WTC11 (cell line): Measurements from ENCODE around the gene PTPRN. TPM values are rescaled to one million over a fixed set of nuclear protein-coding genes. Genes with fewer than 3 reads are reported as not detected.

Experiments
- ATAC-seq: fragments of 200-7000 bp; cut with Tn5 transposase; 2 replicates; pipeline ENCODE4 v1.10.0; 2021; ENCODE audit warnings: mild to moderate bottlenecking, moderate library complexity
- CTCF ChIA-PET: fragments of 300-600 bp; sonication (Branson Sonifier 250); formaldehyde crosslinking; loops from one replicate; lab custom pipeline; 2021; ENCODE audit warnings: antibody characterized with exemption; lab: Charles Lee
- POLR2A ChIA-PET: fragments of 350-600 bp; sonication (Branson Sonifier 250); formaldehyde crosslinking; loops from one replicate; lab custom pipeline; 2021; ENCODE audit warnings: antibody characterized with exemption; lab: Charles Lee
- DNase-seq: peaks from one replicate; pipeline ENCODE4 v3.0.0; 2021; ENCODE audit warnings: low spot score
- H3K27ac Mint-ChIP-seq: 2 replicates; pipeline ENCODE4 v1.8.0; 2021; ENCODE audit warnings: mixed read lengths
- H3K27me3 Mint-ChIP-seq: 2 replicates; pipeline ENCODE4 v1.8.0; 2021; ENCODE audit warnings: low read depth, mild to moderate bottlenecking, moderate library complexity, mixed read lengths
- H3K36me3 Mint-ChIP-seq: 2 replicates; pipeline ENCODE4 v1.8.0; 2021; ENCODE audit warnings: mixed read lengths
- H3K4me1 Mint-ChIP-seq: 2 replicates; pipeline ENCODE4 v1.8.0; 2022; ENCODE audit warnings: mixed read lengths
- H3K4me3 Mint-ChIP-seq: 2 replicates; pipeline ENCODE4 v1.8.0; 2021; ENCODE audit warnings: mild to moderate bottlenecking, moderate library complexity, mixed read lengths
- H3K9me3 Mint-ChIP-seq: 2 replicates; pipeline ENCODE4 v1.8.0; 2021; ENCODE audit warnings: mixed read lengths
- CREB1 ChIP-seq: sonication (generic); formaldehyde crosslinking; IDR thresholded peaks from 2 replicates; pipeline ENCODE4 v1.8.0; 2023; ENCODE audit warnings: mild to moderate bottlenecking, missing genetic modification reagents
- ELF4 ChIP-seq: sonication (generic); formaldehyde crosslinking; IDR thresholded peaks from 2 replicates; pipeline ENCODE4 v1.8.1; 2022; ENCODE audit warnings: low read depth, mild to moderate bottlenecking, moderate library complexity, missing genetic modification reagents
- ESRRA ChIP-seq: sonication (generic); formaldehyde crosslinking; IDR thresholded peaks from 2 replicates; pipeline ENCODE4 v1.8.1; 2022; ENCODE audit warnings: mild to moderate bottlenecking, missing genetic modification reagents, borderline replicate concordance
- FOXK1 ChIP-seq: sonication (generic); formaldehyde crosslinking; IDR thresholded peaks from 2 replicates; pipeline ENCODE4 v1.8.0; 2022; ENCODE audit warnings: mild to moderate bottlenecking, moderate library complexity, missing genetic modification reagents
- FOXP1 ChIP-seq: sonication (generic); formaldehyde crosslinking; IDR thresholded peaks from 2 replicates; pipeline ENCODE4 v1.8.0; 2022; ENCODE audit warnings: missing genetic modification reagents, mild to moderate bottlenecking, moderate library complexity, borderline replicate concordance
- GABPB1 ChIP-seq: sonication (generic); formaldehyde crosslinking; IDR thresholded peaks from 2 replicates; pipeline ENCODE4 v1.8.1; 2023; ENCODE audit warnings: mild to moderate bottlenecking, missing genetic modification reagents
- HMGA2 ChIP-seq: fragments of 250-450 bp; sonication (Bioruptor Pico); IDR thresholded peaks from 2 replicates; pipeline ENCODE4 v1.4.0; 2021; ENCODE audit warnings: mild to moderate bottlenecking, moderate library complexity
- IRF2 ChIP-seq: sonication (generic); formaldehyde crosslinking; IDR thresholded peaks from 2 replicates; pipeline ENCODE4 v1.8.0; 2022; ENCODE audit warnings: low read depth, missing genetic modification reagents, borderline replicate concordance
- JAZF1 ChIP-seq: fragments of 250-450 bp; sonication (Bioruptor Pico); IDR thresholded peaks from 2 replicates; pipeline ENCODE4 v1.9.0; 2021; ENCODE audit warnings: moderate library complexity, mild to moderate bottlenecking, inconsistent platforms
- NFATC4 ChIP-seq: fragments of 250-450 bp; sonication (Bioruptor Pico); IDR thresholded peaks from 2 replicates; pipeline ENCODE4 v1.9.0; 2021; ENCODE audit warnings: mild to moderate bottlenecking
- NFE2L1 ChIP-seq: sonication (generic); formaldehyde crosslinking; IDR thresholded peaks from 2 replicates; pipeline ENCODE4 v1.8.1; 2023; ENCODE audit warnings: missing genetic modification reagents
- NR1H2 ChIP-seq: sonication (generic); formaldehyde crosslinking; IDR thresholded peaks from 2 replicates; pipeline ENCODE4 v1.9.0; 2021; ENCODE audit warnings: mild to moderate bottlenecking, moderate library complexity, missing genetic modification reagents
- NR3C1 ChIP-seq: sonication (generic); formaldehyde crosslinking; conservative IDR thresholded peaks from 2 replicates; pipeline ENCODE4 v1.8.1; 2023; ENCODE audit warnings: low read depth, mild to moderate bottlenecking, missing genetic modification reagents
- OVOL2 ChIP-seq: fragments of 250-450 bp; sonication (Bioruptor Pico); IDR thresholded peaks from 2 replicates; pipeline ENCODE4 v1.9.0; 2021; ENCODE audit warnings: mild to moderate bottlenecking, borderline replicate concordance
- RORB ChIP-seq: fragments of 250-450 bp; sonication (Bioruptor Pico); IDR thresholded peaks from 2 replicates; pipeline ENCODE4 v1.9.0; 2021; ENCODE audit warnings: mild to moderate bottlenecking
- SMAD4 ChIP-seq: sonication (generic); formaldehyde crosslinking; IDR thresholded peaks from 2 replicates; pipeline ENCODE4 v1.8.0; 2022; ENCODE audit warnings: mild to moderate bottlenecking, missing genetic modification reagents
- TCF7 ChIP-seq: sonication (generic); formaldehyde crosslinking; IDR thresholded peaks from 2 replicates; pipeline ENCODE4 v1.8.0; 2022; ENCODE audit warnings: mild to moderate bottlenecking, low read depth, missing genetic modification reagents, moderate library complexity
- TEAD4 ChIP-seq: sonication (generic); formaldehyde crosslinking; IDR thresholded peaks from 2 replicates; pipeline ENCODE4 v1.8.0; 2022; ENCODE audit warnings: mild to moderate bottlenecking, missing genetic modification reagents
- ZBTB21 ChIP-seq: sonication (generic); formaldehyde crosslinking; IDR thresholded peaks from 2 replicates; pipeline ENCODE4 v1.8.1; 2023; ENCODE audit warnings: mild to moderate bottlenecking, missing genetic modification reagents, borderline replicate concordance
- ZNF219 ChIP-seq: sonication (generic); formaldehyde crosslinking; IDR thresholded peaks from 2 replicates; pipeline ENCODE4 v1.8.0; 2023; ENCODE audit warnings: missing genetic modification reagents, mild to moderate bottlenecking, borderline replicate concordance
- ZNF263 ChIP-seq: sonication (generic); formaldehyde crosslinking; IDR thresholded peaks from 2 replicates; pipeline ENCODE4 v1.8.1; 2022; ENCODE audit warnings: low read depth, mild to moderate bottlenecking, moderate library complexity, missing genetic modification reagents
- ZNF317 ChIP-seq: sonication (generic); formaldehyde crosslinking; IDR thresholded peaks from 2 replicates; pipeline ENCODE4 v1.8.1; 2023; ENCODE audit warnings: low read depth, mild to moderate bottlenecking, moderate library complexity, missing genetic modification reagents, borderline replicate concordance
- total RNA-seq: library from RNA; stranded (reverse); gene quantifications from 3 replicates; pipeline ENCODE4 v1.2.3, GENCODE V29; 2021
- TF ChIP-seq, protein P1 (sequence below): sonication (generic); formaldehyde crosslinking; IDR thresholded peaks from 2 replicates; pipeline ENCODE4 v1.8.1; 2023; ENCODE audit warnings: mild to moderate bottlenecking, missing genetic modification reagents, moderate library complexity
- TF ChIP-seq, protein P2 (sequence below): sonication (generic); formaldehyde crosslinking; IDR thresholded peaks from 2 replicates; pipeline ENCODE4 v1.8.0; 2022; ENCODE audit warnings: missing genetic modification reagents
- TF ChIP-seq, protein P3 (sequence below): sonication (generic); formaldehyde crosslinking; IDR thresholded peaks from 2 replicates; pipeline ENCODE4 v1.8.0; 2022; ENCODE audit warnings: mild to moderate bottlenecking, missing genetic modification reagents
- TF ChIP-seq, protein P4 (sequence below): sonication (generic); formaldehyde crosslinking; conservative IDR thresholded peaks from 2 replicates; pipeline ENCODE4 v1.8.1; 2022; ENCODE audit warnings: mild to moderate bottlenecking, missing genetic modification reagents
- TF ChIP-seq, protein P5 (sequence below): sonication (generic); formaldehyde crosslinking; IDR thresholded peaks from 2 replicates; pipeline ENCODE4 v1.8.0; 2022; ENCODE audit warnings: mild to moderate bottlenecking, missing genetic modification reagents
- TF ChIP-seq, protein P6 (sequence below): sonication (generic); formaldehyde crosslinking; conservative IDR thresholded peaks from 2 replicates; pipeline ENCODE4 v1.8.1; 2023; ENCODE audit warnings: mild to moderate bottlenecking, low read depth, missing genetic modification reagents, moderate library complexity

Gene PTPRN
- total RNA-seq, 1 experiment from 2014 or later = 3.8 TPM

DNA sequence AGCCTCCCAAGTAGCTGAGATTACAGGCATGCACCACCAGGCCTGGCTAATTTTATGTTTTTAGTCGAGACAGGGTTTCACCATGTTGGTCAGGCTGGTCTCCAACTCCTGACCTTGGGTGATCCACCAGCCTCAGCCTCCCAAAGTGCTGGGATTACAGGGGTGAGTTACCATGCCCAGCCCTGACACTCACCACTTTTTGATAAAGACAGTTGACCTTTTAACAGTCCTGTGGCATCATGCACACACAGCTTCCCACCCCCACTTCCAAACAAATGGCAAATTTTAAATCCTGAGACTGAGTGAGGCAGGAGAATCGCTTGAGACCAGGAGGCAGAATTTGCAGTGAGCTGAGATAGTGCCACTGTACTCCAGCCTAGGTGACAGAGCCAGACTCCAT lies 36.2 kb downstream of the PTPRN start (continued):
- no peak for TF ChIP-seq NFE2L1 (CRISPR knock-in tag)
- TF ChIP-seq HMGA2 = no peak
- TF ChIP-seq RORB (CRISPR knock-in tag) = no peak
- TF ChIP-seq CREB1 (CRISPR knock-in tag) = no peak
- no peak for TF ChIP-seq NR1H2
- TF ChIP-seq TEAD4 = no peak

DNA sequence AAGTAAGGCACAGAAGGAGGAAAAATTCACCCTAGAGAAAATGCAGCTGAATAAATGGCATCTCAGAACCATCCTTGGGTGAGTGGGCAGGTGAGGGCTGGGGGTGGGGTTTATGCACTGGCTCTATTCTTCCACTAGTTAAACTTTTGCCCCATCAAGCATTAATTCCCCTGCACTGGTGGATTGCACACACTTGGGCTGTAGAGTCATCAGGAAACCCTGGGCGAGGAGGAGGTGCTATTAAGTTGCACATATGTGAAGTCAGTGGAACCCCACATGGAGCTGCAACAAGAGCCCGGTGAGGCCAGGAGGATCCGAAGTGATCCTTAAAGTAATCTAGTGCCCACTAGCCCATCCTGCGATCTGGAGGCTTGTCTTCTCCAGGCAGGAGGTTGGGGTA lies 36.8 kb downstream of the PTPRN start:
- TF ChIP-seq HMGA2 (no peak), ZNF219 (CRISPR knock-in tag) (no peak), NR1H2 (no peak), IRF2 (CRISPR knock-in tag) (no peak), FOXP1 (no peak), ZNF263 (CRISPR knock-in tag) (no peak), ELF4 (CRISPR knock-in tag) (no peak), FOXK1 (no peak), NFATC4 (CRISPR knock-in tag) (no peak), JAZF1 (CRISPR knock-in tag) (no peak)
- TF ChIP-seq, protein P1, sequence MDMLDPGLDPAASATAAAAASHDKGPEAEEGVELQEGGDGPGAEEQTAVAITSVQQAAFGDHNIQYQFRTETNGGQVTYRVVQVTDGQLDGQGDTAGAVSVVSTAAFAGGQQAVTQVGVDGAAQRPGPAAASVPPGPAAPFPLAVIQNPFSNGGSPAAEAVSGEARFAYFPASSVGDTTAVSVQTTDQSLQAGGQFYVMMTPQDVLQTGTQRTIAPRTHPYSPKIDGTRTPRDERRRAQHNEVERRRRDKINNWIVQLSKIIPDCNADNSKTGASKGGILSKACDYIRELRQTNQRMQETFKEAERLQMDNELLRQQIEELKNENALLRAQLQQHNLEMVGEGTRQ = no peak
- TF ChIP-seq, protein P2, sequence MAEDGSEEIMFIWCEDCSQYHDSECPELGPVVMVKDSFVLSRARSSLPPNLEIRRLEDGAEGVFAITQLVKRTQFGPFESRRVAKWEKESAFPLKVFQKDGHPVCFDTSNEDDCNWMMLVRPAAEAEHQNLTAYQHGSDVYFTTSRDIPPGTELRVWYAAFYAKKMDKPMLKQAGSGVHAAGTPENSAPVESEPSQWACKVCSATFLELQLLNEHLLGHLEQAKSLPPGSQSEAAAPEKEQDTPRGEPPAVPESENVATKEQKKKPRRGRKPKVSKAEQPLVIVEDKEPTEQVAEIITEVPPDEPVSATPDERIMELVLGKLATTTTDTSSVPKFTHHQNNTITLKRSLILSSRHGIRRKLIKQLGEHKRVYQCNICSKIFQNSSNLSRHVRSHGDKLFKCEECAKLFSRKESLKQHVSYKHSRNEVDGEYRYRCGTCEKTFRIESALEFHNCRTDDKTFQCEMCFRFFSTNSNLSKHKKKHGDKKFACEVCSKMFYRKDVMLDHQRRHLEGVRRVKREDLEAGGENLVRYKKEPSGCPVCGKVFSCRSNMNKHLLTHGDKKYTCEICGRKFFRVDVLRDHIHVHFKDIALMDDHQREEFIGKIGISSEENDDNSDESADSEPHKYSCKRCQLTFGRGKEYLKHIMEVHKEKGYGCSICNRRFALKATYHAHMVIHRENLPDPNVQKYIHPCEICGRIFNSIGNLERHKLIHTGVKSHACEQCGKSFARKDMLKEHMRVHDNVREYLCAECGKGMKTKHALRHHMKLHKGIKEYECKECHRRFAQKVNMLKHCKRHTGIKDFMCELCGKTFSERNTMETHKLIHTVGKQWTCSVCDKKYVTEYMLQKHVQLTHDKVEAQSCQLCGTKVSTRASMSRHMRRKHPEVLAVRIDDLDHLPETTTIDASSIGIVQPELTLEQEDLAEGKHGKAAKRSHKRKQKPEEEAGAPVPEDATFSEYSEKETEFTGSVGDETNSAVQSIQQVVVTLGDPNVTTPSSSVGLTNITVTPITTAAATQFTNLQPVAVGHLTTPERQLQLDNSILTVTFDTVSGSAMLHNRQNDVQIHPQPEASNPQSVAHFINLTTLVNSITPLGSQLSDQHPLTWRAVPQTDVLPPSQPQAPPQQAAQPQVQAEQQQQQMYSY (CRISPR knock-in tag) = no peak
- TF ChIP-seq, protein P3, sequence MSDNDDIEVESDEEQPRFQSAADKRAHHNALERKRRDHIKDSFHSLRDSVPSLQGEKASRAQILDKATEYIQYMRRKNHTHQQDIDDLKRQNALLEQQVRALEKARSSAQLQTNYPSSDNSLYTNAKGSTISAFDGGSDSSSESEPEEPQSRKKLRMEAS = no peak
- TF ChIP-seq, protein P4, sequence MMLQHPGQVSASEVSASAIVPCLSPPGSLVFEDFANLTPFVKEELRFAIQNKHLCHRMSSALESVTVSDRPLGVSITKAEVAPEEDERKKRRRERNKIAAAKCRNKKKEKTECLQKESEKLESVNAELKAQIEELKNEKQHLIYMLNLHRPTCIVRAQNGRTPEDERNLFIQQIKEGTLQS = no peak
- TF ChIP-seq, protein P5, sequence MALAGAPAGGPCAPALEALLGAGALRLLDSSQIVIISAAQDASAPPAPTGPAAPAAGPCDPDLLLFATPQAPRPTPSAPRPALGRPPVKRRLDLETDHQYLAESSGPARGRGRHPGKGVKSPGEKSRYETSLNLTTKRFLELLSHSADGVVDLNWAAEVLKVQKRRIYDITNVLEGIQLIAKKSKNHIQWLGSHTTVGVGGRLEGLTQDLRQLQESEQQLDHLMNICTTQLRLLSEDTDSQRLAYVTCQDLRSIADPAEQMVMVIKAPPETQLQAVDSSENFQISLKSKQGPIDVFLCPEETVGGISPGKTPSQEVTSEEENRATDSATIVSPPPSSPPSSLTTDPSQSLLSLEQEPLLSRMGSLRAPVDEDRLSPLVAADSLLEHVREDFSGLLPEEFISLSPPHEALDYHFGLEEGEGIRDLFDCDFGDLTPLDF = no peak
- no peaks in the 10 kb centered on the region for H3K36me3 Mint-ChIP-seq
- H3K4me1 Mint-ChIP-seq = peaks cover 13% of the 10 kb centered on the region
- no peak overlapping the region for H3K4me3 Mint-ChIP-seq
- H3K27ac Mint-ChIP-seq = no peak overlapping the region
- no peaks in the 10 kb centered on the region for H3K9me3 Mint-ChIP-seq
- ATAC-seq (no peak), DNase-seq (no peak)
- peaks cover 39% of the 10 kb centered on the region for H3K27me3 Mint-ChIP-seq
- ChIA-PET CTCF (no interaction called here), POLR2A (no interaction called here)

DNA sequence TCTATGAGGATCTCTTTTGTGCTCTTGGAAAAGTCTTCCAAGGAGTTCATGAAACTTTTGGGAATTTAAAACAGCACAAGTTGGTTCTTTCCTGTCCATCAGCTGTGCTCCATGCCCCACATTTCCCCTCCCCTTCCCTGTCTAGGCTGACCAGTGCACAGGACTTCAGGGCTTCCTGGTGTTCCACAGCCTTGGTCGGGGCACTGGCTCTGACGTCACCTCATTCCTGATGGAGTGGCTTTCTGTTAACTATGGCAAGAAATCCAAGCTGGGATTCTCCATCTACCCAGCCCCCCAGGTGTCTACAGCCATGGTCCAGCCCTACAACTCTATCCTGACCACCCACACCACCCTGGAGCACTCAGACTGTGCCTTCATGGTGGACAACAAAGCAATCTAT lies 38.2 kb downstream of the PTPRN start:
- no peaks in the 10 kb centered on the region for H3K9me3 Mint-ChIP-seq
- DNase-seq (no peak), ATAC-seq (no peak)
- H3K36me3 Mint-ChIP-seq = no peaks in the 10 kb centered on the region
- H3K4me3 Mint-ChIP-seq = no peak overlapping the region
- peaks cover 8% of the 10 kb centered on the region for H3K4me1 Mint-ChIP-seq
- H3K27me3 Mint-ChIP-seq = peaks cover 38% of the 10 kb centered on the region
- H3K27ac Mint-ChIP-seq = no peak overlapping the region
- POLR2A ChIA-PET = no interaction called here
- CTCF ChIA-PET = interaction anchor here (1.2 to 1.6 kb wide), 2 partner anchors 8 to 241 kb away, joined by 3 to 5 read pairs; partner anchors contain the start of gene DNAJB2
- TF ChIP-seq NR3C1 (CRISPR knock-in tag) (no peak), ZNF219 (CRISPR knock-in tag) (no peak), ESRRA (CRISPR knock-in tag) (no peak), ZBTB21 (CRISPR knock-in tag) (no peak), TCF7 (CRISPR knock-in tag) (no peak), ZNF317 (CRISPR knock-in tag) (no peak), SMAD4 (no peak), OVOL2 (no peak), JAZF1 (CRISPR knock-in tag) (no peak), GABPB1 (CRISPR knock-in tag) (no peak)
- TF ChIP-seq, protein P6, sequence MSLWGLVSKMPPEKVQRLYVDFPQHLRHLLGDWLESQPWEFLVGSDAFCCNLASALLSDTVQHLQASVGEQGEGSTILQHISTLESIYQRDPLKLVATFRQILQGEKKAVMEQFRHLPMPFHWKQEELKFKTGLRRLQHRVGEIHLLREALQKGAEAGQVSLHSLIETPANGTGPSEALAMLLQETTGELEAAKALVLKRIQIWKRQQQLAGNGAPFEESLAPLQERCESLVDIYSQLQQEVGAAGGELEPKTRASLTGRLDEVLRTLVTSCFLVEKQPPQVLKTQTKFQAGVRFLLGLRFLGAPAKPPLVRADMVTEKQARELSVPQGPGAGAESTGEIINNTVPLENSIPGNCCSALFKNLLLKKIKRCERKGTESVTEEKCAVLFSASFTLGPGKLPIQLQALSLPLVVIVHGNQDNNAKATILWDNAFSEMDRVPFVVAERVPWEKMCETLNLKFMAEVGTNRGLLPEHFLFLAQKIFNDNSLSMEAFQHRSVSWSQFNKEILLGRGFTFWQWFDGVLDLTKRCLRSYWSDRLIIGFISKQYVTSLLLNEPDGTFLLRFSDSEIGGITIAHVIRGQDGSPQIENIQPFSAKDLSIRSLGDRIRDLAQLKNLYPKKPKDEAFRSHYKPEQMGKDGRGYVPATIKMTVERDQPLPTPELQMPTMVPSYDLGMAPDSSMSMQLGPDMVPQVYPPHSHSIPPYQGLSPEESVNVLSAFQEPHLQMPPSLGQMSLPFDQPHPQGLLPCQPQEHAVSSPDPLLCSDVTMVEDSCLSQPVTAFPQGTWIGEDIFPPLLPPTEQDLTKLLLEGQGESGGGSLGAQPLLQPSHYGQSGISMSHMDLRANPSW (CRISPR knock-in tag) = no peak
